SH-SY5Y (cell line): ENCODE results near the gene TMED8.

ENCODE experiments used
- GATA2 ChIP-seq: IDR thresholded peaks from 2 replicates; pipeline ENCODE4 v1.6.1; 2011; ENCODE audit warnings: mild to moderate bottlenecking, low read depth, low read length
- GATA3 ChIP-seq: IDR thresholded peaks from 2 replicates; pipeline ENCODE4 v1.6.1; 2011; ENCODE audit warnings: low read depth, mild to moderate bottlenecking, low read length, moderate library complexity

DNA sequence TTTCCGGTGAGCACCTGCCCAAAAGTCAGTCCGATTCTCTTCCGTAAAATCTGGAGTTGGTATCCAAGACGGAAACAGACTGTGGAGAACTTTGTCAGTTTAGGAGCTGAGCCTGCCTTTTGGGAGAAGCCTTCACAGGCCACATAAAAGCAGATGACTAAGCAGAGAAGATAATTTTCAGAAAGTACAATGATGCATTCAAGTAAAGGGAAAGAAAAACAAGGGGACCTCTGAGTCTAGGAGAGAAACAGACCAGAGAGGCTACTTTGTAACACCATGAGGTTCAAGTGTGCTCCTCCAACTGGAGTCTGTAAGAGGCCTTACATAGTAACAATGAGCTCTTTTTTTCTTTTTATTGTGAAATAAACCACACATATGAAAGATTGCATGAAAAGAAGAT is 21.1 kb downstream of the TMED8 start:
- TF ChIP-seq GATA3: no peak
- no peak for TF ChIP-seq GATA2
